GM12878 (cell line): Measurements from ENCODE around the gene PSME3IP1. TPM values are rescaled to one million over a fixed set of nuclear protein-coding genes. Genes with fewer than 3 reads are reported as not detected.
A peak's percentile ranks its signal among the peaks of the same experiment; 100 is the strongest.

ENCODE experiments used
- CHD1 ChIP-seq: IDR thresholded peaks from 2 replicates; pipeline ENCODE4 v1.6.1; 2012; ENCODE audit warnings: low read depth, low read length, improper control_type of control experiment
- ETV6 ChIP-seq, 2 experiments: fragments of 450-650 bp in 1 of 2; IDR thresholded peaks in 1 of 2; conservative IDR thresholded peaks in 1 of 2; 2 replicates each; pipeline ENCODE4 v1.6.1; 2014; ENCODE audit warnings: antibody characterized with exemption in 1 of 2, borderline replicate concordance in 1 of 2, low read depth in 1 of 2, mild to moderate bottlenecking in 1 of 2, moderate library complexity in 1 of 2
- HCFC1 ChIP-seq: fragments of 150-350 bp; IDR thresholded peaks from 2 replicates; pipeline ENCODE4 v1.6.1; 2014; ENCODE audit warnings: low read length
- KLF5 ChIP-seq: fragments of 450-650 bp; IDR thresholded peaks from 2 replicates; pipeline ENCODE4 v1.6.1; 2014; ENCODE audit warnings: mild to moderate bottlenecking; ENCODE audit not compliant: partially characterized antibody
- LARP7 ChIP-seq: fragments of 450-650 bp; IDR thresholded peaks from 2 replicates; pipeline ENCODE4 v1.6.1; 2017; ENCODE audit warnings: mild to moderate bottlenecking
- NFYB ChIP-seq: IDR thresholded peaks from 2 replicates; pipeline ENCODE4 v1.6.1; 2011; ENCODE audit warnings: low read depth, mild to moderate bottlenecking, low read length, improper control_type of control experiment, moderate library complexity; ENCODE audit not compliant: insufficient read depth
- RFX5 ChIP-seq: IDR thresholded peaks from 2 replicates; pipeline ENCODE4 v1.6.1; 2011; ENCODE audit warnings: low read depth, low read length, improper control_type of control experiment
- SPI1 ChIP-seq: IDR thresholded peaks from 2 replicates; pipeline ENCODE4 v1.6.1; 2011; ENCODE audit warnings: low read depth, mild to moderate bottlenecking, low read length, moderate library complexity, borderline replicate concordance; ENCODE audit not compliant: insufficient read depth
- SUPT20H ChIP-seq: IDR thresholded peaks from 2 replicates; pipeline ENCODE4 v1.6.1; 2011; ENCODE audit warnings: low read depth, mild to moderate bottlenecking, low read length, moderate library complexity, borderline replicate concordance; ENCODE audit not compliant: control insufficient read depth
- SUZ12 ChIP-seq: fragments of 200-600 bp; sonication (generic); IDR thresholded peaks from one replicate; pipeline ENCODE4 v1.6.1; 2018; ENCODE audit warnings: antibody characterized with exemption, mild to moderate bottlenecking; ENCODE audit not compliant: unreplicated experiment
- TAF1 ChIP-seq: IDR thresholded peaks from 2 replicates; pipeline ENCODE4 v1.6.1; 2011; ENCODE audit warnings: mild to moderate bottlenecking, low read depth, low read length, borderline replicate concordance
- YY1 ChIP-seq: IDR thresholded peaks from 2 replicates; pipeline ENCODE4 v1.6.1; 2011; ENCODE audit warnings: low read depth, mild to moderate bottlenecking, low read length
- ZNF384 ChIP-seq: IDR thresholded peaks from 2 replicates; pipeline ENCODE4 v1.6.1; 2012; ENCODE audit warnings: low read depth, mild to moderate bottlenecking, low read length, improper control_type of control experiment, borderline replicate concordance
- polyA plus RNA-seq, 11 experiments: library from polyadenylated mRNA; depleted of rRNA in 4 of 11; unstranded in 6 of 11; stranded (reverse) in 5 of 11; fragments of >200 nt; fragmentation: Nextera tagmentation in 4 of 11; fragmentation: Illumina TruSeq in 1 of 11; extraction: Ambion mirVana in 4 of 11; extraction: Trizol in 1 of 11; gene quantifications; 1 replicate in 1 of 11; 2 replicates in 10 of 11; pipeline versions ENCODE4 v1.2.1 to v1.2.3, GENCODE V29; 2011 to 2016; ENCODE audit warnings: inconsistent platforms in 2 of 11, missing spikeins in 2 of 11, low read depth in 1 of 11
- total RNA-seq, 4 experiments: library from RNA; depleted of rRNA in 3 of 4; stranded (reverse); fragments of >200 nt in 3 of 4; fragmentation: Illumina TruSeq in 1 of 4; extraction: Trizol in 1 of 4; gene quantifications; 2 replicates each; pipeline versions ENCODE4 v1.2.1 to v1.2.3, GENCODE V29; 2013 to 2021
- TF ChIP-seq, protein P1 (sequence below): fragments of 150-350 bp; IDR thresholded peaks from 2 replicates; pipeline ENCODE4 v1.6.1; 2016; ENCODE audit warnings: low read depth, low read length
- TF ChIP-seq, protein P2 (sequence below): fragments of 450-650 bp; IDR thresholded peaks from 2 replicates; pipeline ENCODE4 v1.6.1; 2014; ENCODE audit warnings: mild to moderate bottlenecking
- TF ChIP-seq, protein P3 (sequence below): fragments of 450-650 bp; IDR thresholded peaks from 2 replicates; pipeline ENCODE4 v1.6.1; 2017; ENCODE audit warnings: mild to moderate bottlenecking, moderate library complexity
- TF ChIP-seq, protein P4 (sequence below): IDR thresholded peaks from 2 replicates; pipeline ENCODE4 v1.6.1; 2012; ENCODE audit warnings: low read depth, low read length, improper control_type of control experiment

PSME3IP1 gene
- total and polyA plus RNA-seq, 10 of the 15 experiments (the other 5 are each of a cell fraction or from before 2014, with no cell fraction given), result 67.9 to 174 (median 111) TPM

DNA sequence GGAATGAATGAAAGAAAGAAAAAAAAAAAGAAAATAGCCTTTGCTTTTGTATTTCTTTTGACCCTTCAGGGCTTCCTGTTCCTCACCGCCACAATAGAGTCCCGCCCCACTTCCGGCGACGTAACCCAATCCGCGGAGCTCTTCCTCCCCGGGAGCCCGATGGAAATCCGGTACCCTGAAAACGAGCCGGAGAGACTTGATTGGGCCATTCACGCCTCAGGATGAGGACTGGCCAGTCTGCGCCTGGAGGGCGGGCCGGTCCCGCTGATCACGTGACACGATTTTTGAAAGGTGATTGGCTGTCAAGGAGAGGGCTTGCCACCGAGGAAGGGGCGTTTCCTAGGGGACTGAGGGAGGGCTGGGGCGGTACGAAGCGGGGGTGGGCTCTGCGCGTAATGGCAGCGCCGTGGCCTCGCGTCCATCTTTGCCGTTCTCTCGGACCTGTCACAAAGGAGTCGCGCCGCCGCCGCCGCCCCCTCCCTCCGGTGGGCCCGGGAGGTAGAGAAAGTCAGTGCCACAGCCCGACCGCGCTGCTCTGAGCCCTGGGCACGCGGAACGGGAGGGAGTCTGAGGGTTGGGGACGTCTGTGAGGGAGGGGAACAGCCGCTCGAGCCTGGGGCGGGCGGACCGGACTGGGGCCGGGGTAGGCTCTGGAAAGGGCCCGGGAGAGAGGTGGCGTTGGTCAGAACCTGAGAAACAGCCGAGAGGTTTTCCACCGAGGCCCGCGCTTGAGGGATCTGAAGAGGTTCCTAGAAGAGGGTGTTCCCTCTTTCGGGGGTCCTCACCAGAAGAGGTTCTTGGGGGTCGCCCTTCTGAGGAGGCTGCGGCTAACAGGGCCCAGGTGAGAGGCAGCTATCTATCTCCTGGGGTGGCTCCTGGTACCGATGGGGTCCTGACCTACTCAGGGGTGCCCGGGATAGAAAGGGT lies at the start of gene PSME3IP1, which contains the start of gene RSPRY1 (continued):
- TF ChIP-seq, protein P1, sequence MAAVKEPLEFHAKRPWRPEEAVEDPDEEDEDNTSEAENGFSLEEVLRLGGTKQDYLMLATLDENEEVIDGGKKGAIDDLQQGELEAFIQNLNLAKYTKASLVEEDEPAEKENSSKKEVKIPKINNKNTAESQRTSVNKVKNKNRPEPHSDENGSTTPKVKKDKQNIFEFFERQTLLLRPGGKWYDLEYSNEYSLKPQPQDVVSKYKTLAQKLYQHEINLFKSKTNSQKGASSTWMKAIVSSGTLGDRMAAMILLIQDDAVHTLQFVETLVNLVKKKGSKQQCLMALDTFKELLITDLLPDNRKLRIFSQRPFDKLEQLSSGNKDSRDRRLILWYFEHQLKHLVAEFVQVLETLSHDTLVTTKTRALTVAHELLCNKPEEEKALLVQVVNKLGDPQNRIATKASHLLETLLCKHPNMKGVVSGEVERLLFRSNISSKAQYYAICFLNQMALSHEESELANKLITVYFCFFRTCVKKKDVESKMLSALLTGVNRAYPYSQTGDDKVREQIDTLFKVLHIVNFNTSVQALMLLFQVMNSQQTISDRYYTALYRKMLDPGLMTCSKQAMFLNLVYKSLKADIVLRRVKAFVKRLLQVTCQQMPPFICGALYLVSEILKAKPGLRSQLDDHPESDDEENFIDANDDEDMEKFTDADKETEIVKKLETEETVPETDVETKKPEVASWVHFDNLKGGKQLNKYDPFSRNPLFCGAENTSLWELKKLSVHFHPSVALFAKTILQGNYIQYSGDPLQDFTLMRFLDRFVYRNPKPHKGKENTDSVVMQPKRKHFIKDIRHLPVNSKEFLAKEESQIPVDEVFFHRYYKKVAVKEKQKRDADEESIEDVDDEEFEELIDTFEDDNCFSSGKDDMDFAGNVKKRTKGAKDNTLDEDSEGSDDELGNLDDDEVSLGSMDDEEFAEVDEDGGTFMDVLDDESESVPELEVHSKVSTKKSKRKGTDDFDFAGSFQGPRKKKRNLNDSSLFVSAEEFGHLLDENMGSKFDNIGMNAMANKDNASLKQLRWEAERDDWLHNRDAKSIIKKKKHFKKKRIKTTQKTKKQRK, result peak; percentile 73
- TF ChIP-seq, protein P2, sequence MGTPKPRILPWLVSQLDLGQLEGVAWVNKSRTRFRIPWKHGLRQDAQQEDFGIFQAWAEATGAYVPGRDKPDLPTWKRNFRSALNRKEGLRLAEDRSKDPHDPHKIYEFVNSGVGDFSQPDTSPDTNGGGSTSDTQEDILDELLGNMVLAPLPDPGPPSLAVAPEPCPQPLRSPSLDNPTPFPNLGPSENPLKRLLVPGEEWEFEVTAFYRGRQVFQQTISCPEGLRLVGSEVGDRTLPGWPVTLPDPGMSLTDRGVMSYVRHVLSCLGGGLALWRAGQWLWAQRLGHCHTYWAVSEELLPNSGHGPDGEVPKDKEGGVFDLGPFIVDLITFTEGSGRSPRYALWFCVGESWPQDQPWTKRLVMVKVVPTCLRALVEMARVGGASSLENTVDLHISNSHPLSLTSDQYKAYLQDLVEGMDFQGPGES, result peak; percentile 85
- TF ChIP-seq RFX5 (no peak), CHD1 (0 out of 2 replicates have a peak, but pooled peaks have one; percentile 40), SUZ12 (no peak), LARP7 (peak; percentile 52; the same call in 1 of the 2 replicates), SUPT20H (no peak), YY1 (peak; percentile 97), ETV6 (conservative IDR thresholded peaks at IDR 0.05 in 1 of 2, IDR thresholded peaks at IDR 0.05 in 1 of 2; ENCODE audit: borderline replicate concordance in 1 of 2, low read depth in 1 of 2) (no peak), KLF5 (no peak), HCFC1 (peak; percentile 55), TAF1 (peak; percentile 62; the same call in 1 of the 2 replicates), ZNF384 (peak; percentile 84), SPI1 (peak; percentile 41; the same call in 1 of the 2 replicates), NFYB (peak; percentile 96)
- TF ChIP-seq, protein P3, sequence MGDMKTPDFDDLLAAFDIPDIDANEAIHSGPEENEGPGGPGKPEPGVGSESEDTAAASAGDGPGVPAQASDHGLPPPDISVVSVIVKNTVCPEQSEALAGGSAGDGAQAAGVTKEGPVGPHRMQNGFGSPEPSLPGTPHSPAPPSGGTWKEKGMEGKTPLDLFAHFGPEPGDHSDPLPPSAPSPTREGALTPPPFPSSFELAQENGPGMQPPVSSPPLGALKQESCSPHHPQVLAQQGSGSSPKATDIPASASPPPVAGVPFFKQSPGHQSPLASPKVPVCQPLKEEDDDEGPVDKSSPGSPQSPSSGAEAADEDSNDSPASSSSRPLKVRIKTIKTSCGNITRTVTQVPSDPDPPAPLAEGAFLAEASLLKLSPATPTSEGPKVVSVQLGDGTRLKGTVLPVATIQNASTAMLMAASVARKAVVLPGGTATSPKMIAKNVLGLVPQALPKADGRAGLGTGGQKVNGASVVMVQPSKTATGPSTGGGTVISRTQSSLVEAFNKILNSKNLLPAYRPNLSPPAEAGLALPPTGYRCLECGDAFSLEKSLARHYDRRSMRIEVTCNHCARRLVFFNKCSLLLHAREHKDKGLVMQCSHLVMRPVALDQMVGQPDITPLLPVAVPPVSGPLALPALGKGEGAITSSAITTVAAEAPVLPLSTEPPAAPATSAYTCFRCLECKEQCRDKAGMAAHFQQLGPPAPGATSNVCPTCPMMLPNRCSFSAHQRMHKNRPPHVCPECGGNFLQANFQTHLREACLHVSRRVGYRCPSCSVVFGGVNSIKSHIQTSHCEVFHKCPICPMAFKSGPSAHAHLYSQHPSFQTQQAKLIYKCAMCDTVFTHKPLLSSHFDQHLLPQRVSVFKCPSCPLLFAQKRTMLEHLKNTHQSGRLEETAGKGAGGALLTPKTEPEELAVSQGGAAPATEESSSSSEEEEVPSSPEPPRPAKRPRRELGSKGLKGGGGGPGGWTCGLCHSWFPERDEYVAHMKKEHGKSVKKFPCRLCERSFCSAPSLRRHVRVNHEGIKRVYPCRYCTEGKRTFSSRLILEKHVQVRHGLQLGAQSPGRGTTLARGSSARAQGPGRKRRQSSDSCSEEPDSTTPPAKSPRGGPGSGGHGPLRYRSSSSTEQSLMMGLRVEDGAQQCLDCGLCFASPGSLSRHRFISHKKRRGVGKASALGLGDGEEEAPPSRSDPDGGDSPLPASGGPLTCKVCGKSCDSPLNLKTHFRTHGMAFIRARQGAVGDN, result no peak
- TF ChIP-seq, protein P4, sequence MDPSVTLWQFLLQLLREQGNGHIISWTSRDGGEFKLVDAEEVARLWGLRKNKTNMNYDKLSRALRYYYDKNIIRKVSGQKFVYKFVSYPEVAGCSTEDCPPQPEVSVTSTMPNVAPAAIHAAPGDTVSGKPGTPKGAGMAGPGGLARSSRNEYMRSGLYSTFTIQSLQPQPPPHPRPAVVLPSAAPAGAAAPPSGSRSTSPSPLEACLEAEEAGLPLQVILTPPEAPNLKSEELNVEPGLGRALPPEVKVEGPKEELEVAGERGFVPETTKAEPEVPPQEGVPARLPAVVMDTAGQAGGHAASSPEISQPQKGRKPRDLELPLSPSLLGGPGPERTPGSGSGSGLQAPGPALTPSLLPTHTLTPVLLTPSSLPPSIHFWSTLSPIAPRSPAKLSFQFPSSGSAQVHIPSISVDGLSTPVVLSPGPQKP, result peak; percentile 69
